HEK293T (cell line): ENCODE measurements around the gene PPM1N.

Experiments used
- CTCF ChIA-PET: fragments of 350-600 bp; formaldehyde crosslinking; extraction: SDS; loops from one replicate; lab custom pipeline; 2021; ENCODE audit warnings: antibody characterized with exemption, inconsistent platforms; lab: Yijun Ruan, JAX
- POLR2A ChIA-PET: fragments of 350-600 bp; formaldehyde crosslinking; extraction: SDS; loops from one replicate; lab custom pipeline; 2020; ENCODE audit warnings: antibody characterized with exemption, inconsistent platforms; lab: Yijun Ruan, JAX
- DNase-seq: peaks from one replicate; pipeline ENCODE4 v3.0.0; 2012; ENCODE audit warnings: mixed read lengths; ENCODE audit errors: extremely low spot score
- ARNT ChIP-seq: fragments of 450-650 bp; IDR thresholded peaks from 2 replicates; pipeline ENCODE4 v1.6.1; 2017; ENCODE audit warnings: mild to moderate bottlenecking
- BHLHE40 ChIP-seq: fragments of 450-650 bp; IDR thresholded peaks from 2 replicates; pipeline ENCODE4 v1.6.1; 2016; ENCODE audit warnings: mild to moderate bottlenecking, moderate library complexity, borderline replicate concordance
- CTBP1 ChIP-seq: fragments of 450-650 bp; IDR thresholded peaks from 2 replicates; pipeline ENCODE4 v1.6.1; 2016; ENCODE audit warnings: borderline replicate concordance
- ELF4 ChIP-seq: fragments of 450-650 bp; IDR thresholded peaks from 2 replicates; pipeline ENCODE4 v1.6.1; 2017; ENCODE audit warnings: antibody characterized with exemption
- FOXA1 ChIP-seq: fragments of 450-650 bp; IDR thresholded peaks from 2 replicates; pipeline ENCODE4 v1.6.1; 2016; ENCODE audit warnings: mild to moderate bottlenecking
- FOXK2 ChIP-seq: fragments of 450-650 bp; IDR thresholded peaks from 2 replicates; pipeline ENCODE4 v1.6.1; 2016; ENCODE audit warnings: mild to moderate bottlenecking
- FOXM1 ChIP-seq: fragments of 450-650 bp; IDR thresholded peaks from 2 replicates; pipeline ENCODE4 v1.6.1; 2017; ENCODE audit warnings: mild to moderate bottlenecking, borderline replicate concordance
- HDGF ChIP-seq: fragments of 450-650 bp; IDR thresholded peaks from 2 replicates; pipeline ENCODE4 v1.6.1; 2017; ENCODE audit warnings: antibody characterized with exemption, borderline replicate concordance
- L3MBTL2 ChIP-seq: fragments of 450-650 bp; conservative IDR thresholded peaks from 2 replicates; pipeline ENCODE4 v1.6.1; 2016; ENCODE audit warnings: mild to moderate bottlenecking
- LEF1 ChIP-seq: fragments of 450-650 bp; IDR thresholded peaks from 2 replicates; pipeline ENCODE4 v1.6.1; 2017; ENCODE audit warnings: mild to moderate bottlenecking, borderline replicate concordance
- NFRKB ChIP-seq: fragments of 450-650 bp; IDR thresholded peaks from 2 replicates; pipeline ENCODE4 v1.6.1; 2016; ENCODE audit warnings: mild to moderate bottlenecking, moderate library complexity
- PKNOX1 ChIP-seq: fragments of 450-650 bp; IDR thresholded peaks from 2 replicates; pipeline ENCODE4 v1.6.1; 2016
- SUZ12 ChIP-seq: fragments of 450-650 bp; IDR thresholded peaks from 2 replicates; pipeline ENCODE4 v1.6.1; 2016; ENCODE audit warnings: mild to moderate bottlenecking
- TARDBP ChIP-seq: fragments of 450-650 bp; IDR thresholded peaks from 2 replicates; pipeline ENCODE4 v1.6.1; 2016
- ZNF384 ChIP-seq: fragments of 450-650 bp; IDR thresholded peaks from 2 replicates; pipeline ENCODE4 v1.6.1; 2016

Gene PPM1N

GRCh38 chr19:45475537-45476291 is 22.5 kb upstream of the PPM1N start:
- no peak for TF ChIP-seq L3MBTL2
- no peak for TF ChIP-seq ARNT
- no peak for TF ChIP-seq FOXA1
- TF ChIP-seq CTBP1, result no peak
- TF ChIP-seq LEF1, result no peak
- TF ChIP-seq SUZ12, result no peak
- DNase-seq, result no peak
- POLR2A ChIA-PET, result interaction anchor here (1.5 to 2.0 kb wide), 2 partner anchors 8 to 36 kb away, joined by 5 to 8 read pairs; partner anchors contain the start of gene FOSB
- CTCF ChIA-PET, result interaction anchor here (5.0 kb wide), 1 partner anchor 36 kb away, joined by 93 read pairs; no protein-coding TSS in a partner anchor

- POLR2A ChIA-PET, result interaction anchor here (1.5 to 2.0 kb wide), 2 partner anchors 9 to 37 kb away, joined by 5 to 8 read pairs; partner anchors contain the start of gene FOSB
- CTCF ChIA-PET, result interaction anchor here (0.7 to 5.0 kb wide), 2 partner anchors 29 to 36 kb away, joined by 3 to 93 read pairs; no protein-coding TSS in a partner anchor
Measured at GRCh38 chr19:45476304-45476703, 21.9 kb upstream of the PPM1N start.

GRCh38 chr19:45477186-45477585 is 21.1 kb upstream of the PPM1N start:
- ChIA-PET CTCF (interaction anchor here (0.5 to 5.0 kb wide), 5 partner anchors 8 to 323 kb away, joined by 3 to 93 read pairs (median 3); no protein-coding TSS in a partner anchor), POLR2A (interaction anchor here (1.5 to 2.0 kb wide), 2 partner anchors 10 to 37 kb away, joined by 5 to 8 read pairs; partner anchors contain the start of gene FOSB)
- TF ChIP-seq HDGF (no peak), ELF4 (no peak), BHLHE40 (no peak), ARNT (no peak), ZNF384 (no peak), PKNOX1 (no peak), LEF1 (no peak), TARDBP (no peak), NFRKB (no peak), FOXM1 (no peak), FOXK2 (no peak), CTBP1 (no peak), SUZ12 (no peak)
- no peak for DNase-seq

More at GRCh38 chr19:45476304-45476703, 21.9 kb upstream of the PPM1N start:
- DNase-seq, result no peak
- TF ChIP-seq LEF1 (no peak), FOXM1 (no peak), TARDBP (no peak), ARNT (no peak)

GRCh38 chr19:45477713-45478453 is 20.4 kb upstream of the PPM1N start:
- ChIA-PET CTCF (interaction anchor here (0.5 to 5.0 kb wide), 20 partner anchors 8 to 386 kb away, joined by 3 to 93 read pairs (median 4); partner anchors contain the start of genes FOSB, PPP1R13L, RTN2 and VASP), POLR2A (interaction anchor here (1.0 to 2.2 kb wide), 9 partner anchors 9 to 75 kb away, joined by 3 to 20 read pairs (median 8); partner anchors contain the start of gene FOSB)
- no peak for DNase-seq
- TF ChIP-seq ZNF384 (peak; percentile 47; the same call in 1 of the 2 replicates), FOXK2 (no peak), FOXA1 (no peak), HDGF (no peak), PKNOX1 (peak; percentile 84)

GRCh38 chr19:45478454-45479238 is 19.6 kb upstream of the PPM1N start:
- peak; percentile 76 for DNase-seq
- CTCF ChIA-PET, result interaction anchor here (0.6 to 5.0 kb wide), 22 partner anchors 9 to 387 kb away, joined by 3 to 93 read pairs (median 4); partner anchors contain the start of genes FOSB, PPP1R13L, RTN2 and VASP
- POLR2A ChIA-PET, result interaction anchor here (1.0 to 2.2 kb wide), 9 partner anchors 10 to 76 kb away, joined by 3 to 20 read pairs (median 6); partner anchors contain the start of gene FOSB
- TF ChIP-seq FOXM1 (no peak), PKNOX1 (no peak), BHLHE40 (no peak), FOXA1 (no peak), LEF1 (no peak; the same call in 1 of the 2 replicates), SUZ12 (no peak), FOXK2 (no peak), NFRKB (no peak), L3MBTL2 (no peak), HDGF (no peak), TARDBP (no peak), ELF4 (no peak)
